ENCODE measurements around the gene SEC14L5.

- TF ChIP-seq CTCF (IDR thresholded peaks at IDR 0.05; ENCODE audit: low read depth, low read length) (no peak), POLR2A (IDR thresholded peaks at IDR 0.05; ENCODE audit: extremely low read depth, insufficient read length) (no peak)
Measured at GRCh38 chr16:5016967-5017677, 59.0 kb downstream of the SEC14L5 start.

Data from NB4 (cell line).